Stimulated activated CD4-positive, alpha-beta T cell treated with anti-CD3 and anti-CD28 coated beads, Interleukin-12 subunit alpha, Interleukin-12 subunit beta, amount 100 ng/mL, for 48 hours (primary cell): ENCODE measurements around the gene XRRA1.
"Not testable (repeated sequence)": the region's sequence is repeated elsewhere in the genome, so short reads cannot be mapped to it uniquely, and the experiment has no call there.

Experiments used
- DNase-seq, 3 donors: peaks; one replicate each; pipeline ENCODE4 v3.0.0-alpha.2; 2020; ENCODE audit warnings: low read depth in 2 of 3, low spot score in 1 of 3

XRRA1 gene

GRCh38 chr11:74837191-74837590, 111.7 kb downstream of the XRRA1 start:
- DNase-seq, result no peak

DNA sequence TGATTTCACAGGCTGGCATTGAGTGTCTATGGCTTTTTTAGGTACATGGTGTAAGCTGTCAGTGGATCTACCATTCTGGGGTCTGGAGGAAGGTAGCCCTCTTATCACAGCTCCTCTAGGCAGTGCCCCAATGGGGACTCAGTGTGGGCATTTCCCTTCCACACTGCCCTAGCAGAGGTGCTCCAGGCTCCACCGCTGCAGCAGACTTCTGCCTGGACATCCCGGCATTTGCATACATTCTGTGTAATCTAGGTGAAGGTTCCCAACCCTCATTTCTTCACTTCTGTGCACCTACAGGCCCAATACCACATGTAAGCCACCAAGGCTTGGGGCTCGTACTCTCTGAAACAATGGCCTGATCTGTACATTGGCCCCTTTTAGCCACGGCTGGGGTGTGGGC, 122.0 kb downstream of the XRRA1 start:
- DNase-seq, result no peak

- DNase-seq, result not testable (repeated sequence)
These were observed 123.3 kb downstream of the XRRA1 start for GRCh38 chr11:74825596-74825995.

DNA sequence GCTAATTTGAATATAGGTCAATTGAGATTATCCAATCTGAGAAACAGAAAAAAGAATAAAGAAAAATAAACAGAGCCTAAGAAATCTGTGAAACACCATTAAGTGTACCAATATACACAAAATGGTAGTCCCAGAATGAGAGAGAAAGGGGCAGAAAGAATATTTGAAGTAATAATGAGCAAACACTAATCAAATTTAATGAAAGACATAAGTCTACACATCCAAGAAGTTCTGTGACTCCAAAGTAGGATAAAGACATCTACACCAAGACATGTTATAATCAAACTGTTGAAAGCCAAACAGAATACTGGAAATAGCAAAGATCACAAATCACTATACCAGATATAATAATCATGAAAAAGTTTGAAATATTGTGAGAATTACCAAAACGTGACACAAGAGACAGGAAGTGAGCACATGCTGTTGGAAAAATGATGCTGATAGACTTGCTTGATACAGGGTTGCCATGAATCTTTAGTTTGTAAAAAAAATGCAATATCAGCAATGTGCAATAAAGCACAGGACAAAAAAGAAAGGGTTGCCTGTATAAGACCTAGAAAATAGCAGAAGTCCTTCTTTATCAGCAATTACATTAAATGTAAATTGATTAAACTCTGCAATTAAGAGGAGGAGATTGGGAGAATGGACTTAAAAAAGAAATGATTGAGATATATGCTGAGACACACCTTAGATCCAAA, 124.5 kb downstream of the XRRA1 start:
- no peak for DNase-seq

- no peak for DNase-seq
These were observed 126.7 kb downstream of the XRRA1 start for GRCh38 chr11:74822170-74822569.

GRCh38 chr11:74820763-74821162, 128.1 kb downstream of the XRRA1 start:
- DNase-seq, result no peak

- no peak for DNase-seq
These were observed 129.5 kb downstream of the XRRA1 start for GRCh38 chr11:74819400-74819799.

- DNase-seq, result no peak
These were observed 130.5 kb downstream of the XRRA1 start for GRCh38 chr11:74818283-74818946.

GRCh38 chr11:74816664-74817063, 132.2 kb downstream of the XRRA1 start:
- no peak for DNase-seq

- DNase-seq, result no peak
These were observed 132.9 kb downstream of the XRRA1 start for GRCh38 chr11:74815966-74816365.

GRCh38 chr11:74809801-74810200, 139.1 kb downstream of the XRRA1 start:
- DNase-seq, result no peak

- DNase-seq, result no peak
These were observed 142.6 kb downstream of the XRRA1 start for GRCh38 chr11:74806267-74806666.

DNA sequence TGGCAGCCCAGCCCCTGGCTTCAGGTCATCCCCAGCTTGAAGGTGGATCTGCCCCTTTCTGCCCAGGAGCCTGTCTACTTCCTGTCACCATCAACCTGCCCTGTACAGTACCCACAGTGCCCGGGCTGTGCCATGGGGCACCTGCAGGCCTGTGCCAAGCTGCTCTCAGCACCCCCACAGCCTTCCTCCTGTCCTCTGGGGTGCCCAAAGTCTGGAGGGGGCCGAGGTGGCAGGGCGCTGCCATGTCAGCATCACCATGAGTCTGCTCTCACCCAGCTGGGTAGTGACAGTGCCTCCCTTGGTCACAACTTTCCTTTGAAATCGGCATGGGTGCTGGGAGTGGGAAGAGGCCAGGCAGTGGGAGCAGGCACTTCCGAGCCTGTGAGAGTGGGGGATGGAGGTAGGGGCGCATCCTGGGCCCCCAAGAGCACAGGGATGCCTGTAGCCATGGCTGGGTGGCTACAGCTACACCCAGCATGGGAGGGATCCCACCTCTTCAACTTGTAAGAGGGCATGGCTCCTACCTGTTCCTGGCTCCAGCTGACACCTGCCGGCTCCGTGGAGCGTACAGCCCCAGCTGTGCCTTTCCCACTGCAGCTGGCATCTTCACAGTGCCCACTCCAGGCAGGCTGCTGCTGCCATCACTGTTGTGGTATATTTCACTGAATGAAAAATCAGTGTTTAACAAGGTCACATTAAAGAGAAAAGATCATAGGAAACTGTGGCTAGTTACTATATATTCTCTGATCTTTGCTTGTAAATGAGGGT, 157.4 kb downstream of the XRRA1 start:
- no peak for DNase-seq
